Measurements from ENCODE around the gene FAM120AOS. TPM values are rescaled to one million over a fixed set of nuclear protein-coding genes. Genes with fewer than 3 reads are reported as not detected.

The FAM120AOS gene
- total RNA-seq, 1 donor from 2014 or later = 39.0 TPM

- Mint-ChIP-seq H3K27me3 (ENCODE audit: low read depth) (no peaks in the 10 kb centered on the region), H3K9me3 (no peaks in the 10 kb centered on the region), H3K4me3 (no peak overlapping the region), H3K27ac (no peak overlapping the region), H3K4me1 (no peaks in the 10 kb centered on the region), H3K36me3 (peaks cover 11% of the 10 kb centered on the region)
- no peak for TF ChIP-seq CTCF (IDR thresholded peaks at IDR 0.05; ENCODE audit: unreplicated experiment)
- no peak for DNase-seq (ENCODE audit: low spot score in 2 of 2, unreplicated experiment in 2 of 2)
These were observed 27.4 kb upstream of the FAM120AOS start for GRCh38 chr9:93480728-93481324.

GRCh38 chr9:93480262-93480661 lies 26.9 kb upstream of the FAM120AOS start:
- peaks cover 3% of the 10 kb centered on the region for H3K4me1 Mint-ChIP-seq
- H3K36me3 Mint-ChIP-seq = peaks cover 9% of the 10 kb centered on the region
- no peak for DNase-seq (ENCODE audit: low spot score in 2 of 2, unreplicated experiment in 2 of 2)
- H3K27me3 Mint-ChIP-seq (ENCODE audit: low read depth) = no peaks in the 10 kb centered on the region
- no peak overlapping the region for H3K4me3 Mint-ChIP-seq
- TF ChIP-seq CTCF (IDR thresholded peaks at IDR 0.05; ENCODE audit: unreplicated experiment) = no peak
- no peaks in the 10 kb centered on the region for H3K9me3 Mint-ChIP-seq
- no peak overlapping the region for H3K27ac Mint-ChIP-seq

- Mint-ChIP-seq H3K4me3 (no peak overlapping the region), H3K4me1 (peaks cover 3% of the 10 kb centered on the region), H3K9me3 (no peaks in the 10 kb centered on the region), H3K36me3 (peaks cover 11% of the 10 kb centered on the region), H3K27ac (no peak overlapping the region), H3K27me3 (ENCODE audit: low read depth) (no peaks in the 10 kb centered on the region)
- no peak for DNase-seq (ENCODE audit: low spot score in 2 of 2, unreplicated experiment in 2 of 2)
- TF ChIP-seq CTCF (IDR thresholded peaks at IDR 0.05; ENCODE audit: unreplicated experiment) = no peak
These were observed 26.3 kb upstream of the FAM120AOS start for GRCh38 chr9:93479726-93480125.

- Mint-ChIP-seq H3K4me1 (peaks cover 3% of the 10 kb centered on the region), H3K9me3 (no peaks in the 10 kb centered on the region), H3K27ac (peak overlapping the region; percentile 62), H3K4me3 (no peak overlapping the region), H3K27me3 (ENCODE audit: low read depth) (no peaks in the 10 kb centered on the region), H3K36me3 (peaks cover 13% of the 10 kb centered on the region)
- no peak for DNase-seq (ENCODE audit: low spot score in 2 of 2, unreplicated experiment in 2 of 2)
- no peak for TF ChIP-seq CTCF (IDR thresholded peaks at IDR 0.05; ENCODE audit: unreplicated experiment)
These were observed 24.0 kb upstream of the FAM120AOS start for GRCh38 chr9:93477397-93477796.

- Mint-ChIP-seq H3K9me3 (no peaks in the 10 kb centered on the region), H3K27ac (peak overlapping the region; percentile 62), H3K27me3 (ENCODE audit: low read depth) (no peaks in the 10 kb centered on the region), H3K4me3 (no peak overlapping the region), H3K36me3 (peaks cover 15% of the 10 kb centered on the region), H3K4me1 (peaks cover 3% of the 10 kb centered on the region)
- DNase-seq (ENCODE audit: low spot score in 2 of 2, unreplicated experiment in 2 of 2) = no peak
- TF ChIP-seq CTCF (IDR thresholded peaks at IDR 0.05; ENCODE audit: unreplicated experiment) = no peak
These were observed 23.5 kb upstream of the FAM120AOS start for GRCh38 chr9:93476924-93477323.

GRCh38 chr9:93475856-93476255 lies 22.5 kb upstream of the FAM120AOS start:
- Mint-ChIP-seq H3K27me3 (ENCODE audit: low read depth) (no peaks in the 10 kb centered on the region), H3K36me3 (peaks cover 17% of the 10 kb centered on the region), H3K4me1 (peaks cover 3% of the 10 kb centered on the region), H3K9me3 (no peaks in the 10 kb centered on the region), H3K27ac (no peak overlapping the region), H3K4me3 (no peak overlapping the region)
- no peak for TF ChIP-seq CTCF (IDR thresholded peaks at IDR 0.05; ENCODE audit: unreplicated experiment)
- no peak for DNase-seq (ENCODE audit: low spot score in 2 of 2, unreplicated experiment in 2 of 2)

Measured in mesothelial cell of epicardium (in vitro differentiated cells).